Measurements from ENCODE around the gene PUS7L.

PUS7L gene

GRCh38 chr12:43805860-43806736 is 47.5 kb upstream of the PUS7L start, which contains the start of gene TWF1:
Gene TWF1, minus strand, starts transcription at chr12:43806317. Its CDS starts 72 bp downstream, at chr12:43806245.
- Histone ChIP-seq H3K9me2 (replicated peaks; ENCODE audit: insufficient read depth, low read length) (no peaks in the 10 kb centered on the region), H3K79me2 (ENCODE audit: low read length) (peaks cover 35% of the 10 kb centered on the region)

GRCh38 chr12:43805149-43805859 is 46.7 kb upstream of the PUS7L start:
- no peaks in the 10 kb centered on the region for H3K9me2 ChIP-seq (replicated peaks; ENCODE audit: insufficient read depth, low read length)
- peak overlapping the region; percentile 84; the same call in 1 of the 2 replicates for H3K27ac ChIP-seq (ENCODE audit: low read length)
- H3K79me2 ChIP-seq (ENCODE audit: low read length), result peaks cover 35% of the 10 kb centered on the region
- no peak for TF ChIP-seq EZH2phosphoT487 (IDR thresholded peaks at IDR 0.05; ENCODE audit: low read length)
- no peak for TF ChIP-seq EZH2 (optimal IDR thresholded peaks at IDR 0.05; ENCODE audit: low read depth, low read length)
- no peak for TF ChIP-seq CTCF (IDR thresholded peaks at IDR 0.05; ENCODE audit: low read length)
- no peaks in the 10 kb centered on the region for H3K27me3 ChIP-seq (replicated peaks; ENCODE audit: insufficient read depth, low read length)
- no peaks in the 10 kb centered on the region for H3K9me3 ChIP-seq (replicated peaks; ENCODE audit: insufficient read depth, low read length)
- peak overlapping the region; percentile 96 for H3K9ac ChIP-seq (ENCODE audit: low read length)
- peak overlapping the region; percentile 77 for H2AFZ ChIP-seq (ENCODE audit: low read length)
- peak overlapping the region; percentile 67 for H3K4me2 ChIP-seq (ENCODE audit: low read depth, low read length)
- H3K36me3 ChIP-seq (replicated peaks; ENCODE audit: insufficient read depth, low read length), result peaks cover 11% of the 10 kb centered on the region; the same call in 1 of the 2 replicates
- peaks cover 10% of the 10 kb centered on the region; the same call in 1 of the 2 replicates for H3K4me1 ChIP-seq (ENCODE audit: low read length)
- DNase-seq, result peak; percentile 21
- peak overlapping the region; percentile 92 for H3K4me3 ChIP-seq (ENCODE audit: low read length)
- H3F3A ChIP-seq (ENCODE audit: insufficient read depth, low read length), result no peaks in the 10 kb centered on the region
- no peaks in the 10 kb centered on the region for H4K20me1 ChIP-seq (ENCODE audit: insufficient read depth, low read length)

More at GRCh38 chr12:43805860-43806736, 47.5 kb upstream of the PUS7L start, which contains the start of gene TWF1:
- H3K4me1 ChIP-seq (ENCODE audit: low read length), result peaks cover 10% of the 10 kb centered on the region; the same call in 1 of the 2 replicates
- H3K27ac ChIP-seq (ENCODE audit: low read length), result peak within 1 kb of the TSS; percentile 84
- peaks cover 8% of the 10 kb centered on the region; the same call in 1 of the 2 replicates for H3K36me3 ChIP-seq (replicated peaks; ENCODE audit: insufficient read depth, low read length)
- no peaks in the 10 kb centered on the region for H3K27me3 ChIP-seq (replicated peaks; ENCODE audit: insufficient read depth, low read length)
- peak; percentile 86 for DNase-seq
- H3K9me3 ChIP-seq (replicated peaks; ENCODE audit: insufficient read depth, low read length), result no peaks in the 10 kb centered on the region
- H3K4me3 ChIP-seq (ENCODE audit: low read length), result peak within 1 kb of the TSS; percentile 92
- H3F3A ChIP-seq (ENCODE audit: insufficient read depth, low read length), result no peaks in the 10 kb centered on the region
- H4K20me1 ChIP-seq (ENCODE audit: insufficient read depth, low read length), result no peaks in the 10 kb centered on the region
- TF ChIP-seq EZH2phosphoT487 (IDR thresholded peaks at IDR 0.05; ENCODE audit: low read length) (no peak), EZH2 (optimal IDR thresholded peaks at IDR 0.05; ENCODE audit: low read depth, low read length) (no peak), CTCF (IDR thresholded peaks at IDR 0.05; ENCODE audit: low read length) (peak; percentile 33)
- H3K4me2 ChIP-seq (ENCODE audit: low read depth, low read length), result peak within 1 kb of the TSS; percentile 79
- peak within 1 kb of the TSS; percentile 96 for H3K9ac ChIP-seq (ENCODE audit: low read length)
- peak within 1 kb of the TSS; percentile 77 for H2AFZ ChIP-seq (ENCODE audit: low read length)

- no peak overlapping the region for H2AFZ ChIP-seq (ENCODE audit: low read length)
- no peaks in the 10 kb centered on the region for H3K27me3 ChIP-seq (replicated peaks; ENCODE audit: insufficient read depth, low read length)
- no peak overlapping the region for H3K4me2 ChIP-seq (ENCODE audit: low read depth, low read length)
- H3K9me2 ChIP-seq (replicated peaks; ENCODE audit: insufficient read depth, low read length), result no peaks in the 10 kb centered on the region
- H3K4me1 ChIP-seq (ENCODE audit: low read length), result no peaks in the 10 kb centered on the region
- H3K4me3 ChIP-seq (ENCODE audit: low read length), result no peak overlapping the region
- no peaks in the 10 kb centered on the region for H4K20me1 ChIP-seq (ENCODE audit: insufficient read depth, low read length)
- H3K27ac ChIP-seq (ENCODE audit: low read length), result no peak overlapping the region
- peaks cover 14% of the 10 kb centered on the region; the same call in 1 of the 2 replicates for H3K36me3 ChIP-seq (replicated peaks; ENCODE audit: insufficient read depth, low read length)
- DNase-seq, result no peak
- peaks cover 3% of the 10 kb centered on the region for H3K79me2 ChIP-seq (ENCODE audit: low read length)
- no peaks in the 10 kb centered on the region; the same call in 1 of the 2 replicates for H3F3A ChIP-seq (ENCODE audit: insufficient read depth, low read length)
- H3K9me3 ChIP-seq (replicated peaks; ENCODE audit: insufficient read depth, low read length), result no peaks in the 10 kb centered on the region
- no peak for TF ChIP-seq EZH2 (optimal IDR thresholded peaks at IDR 0.05; ENCODE audit: low read depth, low read length)
- TF ChIP-seq CTCF (IDR thresholded peaks at IDR 0.05; ENCODE audit: low read length), result no peak
- no peak for TF ChIP-seq EZH2phosphoT487 (IDR thresholded peaks at IDR 0.05; ENCODE audit: low read length)
- H3K9ac ChIP-seq (ENCODE audit: low read length), result no peak overlapping the region
Measured at GRCh38 chr12:43797561-43798217, 39.1 kb upstream of the PUS7L start.
